ENCODE measurements around the gene PRKCZ.
"Not testable (repeated sequence)": the region's sequence is repeated elsewhere in the genome, so short reads cannot be mapped to it uniquely, and the experiment has no call there.

PRKCZ gene

GRCh38 chr1:2108213-2108876 lies 58.1 kb downstream of the PRKCZ start:
- Histone ChIP-seq H3K9ac (ENCODE audit: low read length) (no peak overlapping the region), H3K27me3 (replicated peaks; ENCODE audit: control insufficient read depth, insufficient read depth, low read length) (peaks cover 33% of the 10 kb centered on the region), H3K4me1 (ENCODE audit: control insufficient read depth, insufficient read depth, low read length) (no peaks in the 10 kb centered on the region), H3K4me3 (ENCODE audit: low read length) (no peak overlapping the region), H3K9me3 (ENCODE audit: control insufficient read depth, low read length) (no peaks in the 10 kb centered on the region), H3K36me3 (ENCODE audit: control insufficient read depth, insufficient read depth, low read length, severe bottlenecking) (no peaks in the 10 kb centered on the region)
- peak; percentile 31 for DNase-seq (ENCODE audit: low read depth)

- H3K9ac ChIP-seq (ENCODE audit: low read length), result no peak overlapping the region
- H3K27me3 ChIP-seq (replicated peaks; ENCODE audit: control insufficient read depth, insufficient read depth, low read length), result peaks cover 31% of the 10 kb centered on the region
- H3K9me3 ChIP-seq (ENCODE audit: control insufficient read depth, low read length), result no peaks in the 10 kb centered on the region
- no peaks in the 10 kb centered on the region for H3K4me1 ChIP-seq (ENCODE audit: control insufficient read depth, insufficient read depth, low read length)
- no peak for DNase-seq (ENCODE audit: low read depth)
- H3K36me3 ChIP-seq (ENCODE audit: control insufficient read depth, insufficient read depth, low read length, severe bottlenecking), result no peaks in the 10 kb centered on the region
- H3K4me3 ChIP-seq (ENCODE audit: low read length), result no peak overlapping the region
Measured at GRCh38 chr1:2108877-2109580, 58.8 kb downstream of the PRKCZ start.

GRCh38 chr1:2109581-2110021 lies 59.4 kb downstream of the PRKCZ start:
- Histone ChIP-seq H3K4me3 (ENCODE audit: low read length) (no peak overlapping the region), H3K9ac (ENCODE audit: low read length) (no peak overlapping the region), H3K27me3 (replicated peaks; ENCODE audit: control insufficient read depth, insufficient read depth, low read length) (peaks cover 27% of the 10 kb centered on the region), H3K9me3 (ENCODE audit: control insufficient read depth, low read length) (no peaks in the 10 kb centered on the region), H3K4me1 (ENCODE audit: control insufficient read depth, insufficient read depth, low read length) (no peaks in the 10 kb centered on the region), H3K36me3 (ENCODE audit: control insufficient read depth, insufficient read depth, low read length, severe bottlenecking) (no peaks in the 10 kb centered on the region)
- DNase-seq (ENCODE audit: low read depth), result no peak

GRCh38 chr1:2110191-2110737 lies 60.1 kb downstream of the PRKCZ start:
- H3K4me3 ChIP-seq (ENCODE audit: low read length), result no peak overlapping the region

GRCh38 chr1:2110738-2111673 lies 60.8 kb downstream of the PRKCZ start:
- H3K9ac ChIP-seq (ENCODE audit: low read length), result no peak overlapping the region
- no peaks in the 10 kb centered on the region for H3K36me3 ChIP-seq (ENCODE audit: control insufficient read depth, insufficient read depth, low read length, severe bottlenecking)
- no peak for DNase-seq (ENCODE audit: low read depth)
- H3K9me3 ChIP-seq (ENCODE audit: control insufficient read depth, low read length), result no peaks in the 10 kb centered on the region
- peaks cover 5% of the 10 kb centered on the region for H3K4me1 ChIP-seq (ENCODE audit: control insufficient read depth, insufficient read depth, low read length)
- peaks cover 32% of the 10 kb centered on the region for H3K27me3 ChIP-seq (replicated peaks; ENCODE audit: control insufficient read depth, insufficient read depth, low read length)
- no peak overlapping the region for H3K4me3 ChIP-seq (ENCODE audit: low read length)

More at GRCh38 chr1:2110191-2110737, 60.1 kb downstream of the PRKCZ start:
- peaks cover 31% of the 10 kb centered on the region for H3K27me3 ChIP-seq (replicated peaks; ENCODE audit: control insufficient read depth, insufficient read depth, low read length)
- no peak for DNase-seq (ENCODE audit: low read depth)
- H3K9ac ChIP-seq (ENCODE audit: low read length), result no peak overlapping the region
- no peaks in the 10 kb centered on the region for H3K36me3 ChIP-seq (ENCODE audit: control insufficient read depth, insufficient read depth, low read length, severe bottlenecking)
- no peaks in the 10 kb centered on the region for H3K4me1 ChIP-seq (ENCODE audit: control insufficient read depth, insufficient read depth, low read length)
- H3K9me3 ChIP-seq (ENCODE audit: control insufficient read depth, low read length), result no peaks in the 10 kb centered on the region

- Histone ChIP-seq H3K36me3 (ENCODE audit: control insufficient read depth, insufficient read depth, low read length, severe bottlenecking) (no peaks in the 10 kb centered on the region), H3K9ac (ENCODE audit: low read length) (no peak overlapping the region), H3K27me3 (replicated peaks; ENCODE audit: control insufficient read depth, insufficient read depth, low read length) (peaks cover 37% of the 10 kb centered on the region), H3K4me1 (ENCODE audit: control insufficient read depth, insufficient read depth, low read length) (peaks cover 8% of the 10 kb centered on the region), H3K4me3 (ENCODE audit: low read length) (no peak overlapping the region), H3K9me3 (ENCODE audit: control insufficient read depth, low read length) (no peaks in the 10 kb centered on the region)
- DNase-seq (ENCODE audit: low read depth), result no peak
Measured at GRCh38 chr1:2111674-2112035, 61.4 kb downstream of the PRKCZ start.

GRCh38 chr1:2112280-2112701 lies 62.1 kb downstream of the PRKCZ start:
- H3K36me3 ChIP-seq (ENCODE audit: control insufficient read depth, insufficient read depth, low read length, severe bottlenecking), result no peaks in the 10 kb centered on the region
- DNase-seq (ENCODE audit: low read depth), result no peak
- peaks cover 37% of the 10 kb centered on the region for H3K27me3 ChIP-seq (replicated peaks; ENCODE audit: control insufficient read depth, insufficient read depth, low read length)
- H3K9me3 ChIP-seq (ENCODE audit: control insufficient read depth, low read length), result no peaks in the 10 kb centered on the region
- peaks cover 8% of the 10 kb centered on the region for H3K4me1 ChIP-seq (ENCODE audit: control insufficient read depth, insufficient read depth, low read length)
- H3K9ac ChIP-seq (ENCODE audit: low read length), result no peak overlapping the region
- H3K4me3 ChIP-seq (ENCODE audit: low read length), result no peak overlapping the region

- Histone ChIP-seq H3K27me3 (replicated peaks; ENCODE audit: control insufficient read depth, insufficient read depth, low read length) (peaks cover 35% of the 10 kb centered on the region), H3K9me3 (ENCODE audit: control insufficient read depth, low read length) (peaks cover 3% of the 10 kb centered on the region), H3K4me3 (ENCODE audit: low read length) (no peak overlapping the region), H3K36me3 (ENCODE audit: control insufficient read depth, insufficient read depth, low read length, severe bottlenecking) (no peaks in the 10 kb centered on the region), H3K4me1 (ENCODE audit: control insufficient read depth, insufficient read depth, low read length) (peaks cover 8% of the 10 kb centered on the region), H3K9ac (ENCODE audit: low read length) (no peak overlapping the region)
- DNase-seq (ENCODE audit: low read depth), result no peak
Measured at GRCh38 chr1:2113620-2114135, 63.5 kb downstream of the PRKCZ start.

- not testable (repeated sequence) for H3K36me3 ChIP-seq (ENCODE audit: control insufficient read depth, insufficient read depth, low read length, severe bottlenecking); DNase-seq (ENCODE audit: low read depth); H3K9me3 ChIP-seq (ENCODE audit: control insufficient read depth, low read length); H3K4me1 ChIP-seq (ENCODE audit: control insufficient read depth, insufficient read depth, low read length); H3K9ac ChIP-seq (ENCODE audit: low read length); H3K4me3 ChIP-seq (ENCODE audit: low read length)
- H3K27me3 ChIP-seq (replicated peaks; ENCODE audit: control insufficient read depth, insufficient read depth, low read length), result peaks cover 29% of the 10 kb centered on the region
Measured at GRCh38 chr1:2114635-2115007, 64.4 kb downstream of the PRKCZ start.

- Histone ChIP-seq H3K4me1 (ENCODE audit: control insufficient read depth, insufficient read depth, low read length) (peaks cover 8% of the 10 kb centered on the region), H3K36me3 (ENCODE audit: control insufficient read depth, insufficient read depth, low read length, severe bottlenecking) (no peaks in the 10 kb centered on the region), H3K4me3 (ENCODE audit: low read length) (no peak overlapping the region), H3K9me3 (ENCODE audit: control insufficient read depth, low read length) (peaks cover 11% of the 10 kb centered on the region), H3K27me3 (replicated peaks; ENCODE audit: control insufficient read depth, insufficient read depth, low read length) (peaks cover 29% of the 10 kb centered on the region), H3K9ac (ENCODE audit: low read length) (no peak overlapping the region)
- no peak for DNase-seq (ENCODE audit: low read depth)
Measured at GRCh38 chr1:2115008-2115641, 64.9 kb downstream of the PRKCZ start.

Measured in adipocyte (in vitro differentiated cells).